CD4-positive, alpha-beta memory T cell (primary cell): Measurements from ENCODE around the gene UMAD1. TPM values are rescaled to one million over a fixed set of nuclear protein-coding genes. Genes with fewer than 3 reads are reported as not detected.

ENCODE experiments used
- CTCF ChIA-PET: fragments of 350-600 bp; sonication (Branson Sonifier 250); formaldehyde crosslinking; loops from one replicate; lab custom pipeline; 2021; ENCODE audit warnings: inconsistent platforms; ENCODE audit not compliant: partially characterized antibody; lab: Charles Lee
- POLR2A ChIA-PET: fragments of 350-600 bp; sonication (Branson Sonifier 250); formaldehyde crosslinking; loops from one replicate; lab custom pipeline; 2021; ENCODE audit not compliant: partially characterized antibody; lab: Charles Lee
- DNase-seq, 5 donors: peaks; one replicate each; pipeline versions ENCODE4 v3.0.0 to v3.0.0-alpha.2; 2020 to 2022; ENCODE audit warnings: mixed read lengths in 1 of 5
- H3K27ac ChIP-seq: one replicate; pipeline ENCODE4 v1.7.0; 2013; ENCODE audit warnings: low read depth, low read length
- H3K27me3 ChIP-seq: 2 replicates; pipeline ENCODE4 v1.7.0; 2013; ENCODE audit warnings: mild to moderate bottlenecking, low read length, moderate library complexity; ENCODE audit not compliant: insufficient read depth
- H3K36me3 ChIP-seq: 2 replicates; pipeline ENCODE4 v1.7.0; 2013; ENCODE audit warnings: mild to moderate bottlenecking, low read length, moderate library complexity; ENCODE audit not compliant: insufficient read depth
- H3K4me1 ChIP-seq: 2 replicates; pipeline ENCODE4 v1.7.0; 2013; ENCODE audit warnings: mild to moderate bottlenecking, low read length, moderate library complexity; ENCODE audit not compliant: insufficient read depth
- H3K4me3 ChIP-seq, 2 donors: one replicate each; pipeline ENCODE4 v1.7.0; 2013; ENCODE audit warnings: low read length in 2 of 2, mild to moderate bottlenecking in 1 of 2
- H3K9me3 ChIP-seq, 2 donors: one replicate each; pipeline ENCODE4 v1.7.0; 2013; ENCODE audit warnings: low read length in 2 of 2, control low read depth in 1 of 2; ENCODE audit not compliant: control insufficient read depth in 1 of 2
- H3K27ac Mint-ChIP-seq, 7 donors: one replicate each; pipeline ENCODE4 v1.8.0; 2020 to 2021; ENCODE audit warnings: mixed read lengths in 7 of 7, mild to moderate bottlenecking in 6 of 7, inconsistent platforms in 3 of 7, moderate library complexity in 3 of 7
- H3K27me3 Mint-ChIP-seq, 2 donors: one replicate each; pipeline ENCODE4 v1.8.0; 2020 to 2021; ENCODE audit warnings: mixed read lengths in 2 of 2
- H3K36me3 Mint-ChIP-seq, 2 donors: one replicate each; pipeline ENCODE4 v1.8.0; 2020 to 2021; ENCODE audit warnings: mixed read lengths in 2 of 2, inconsistent platforms in 1 of 2, mild to moderate bottlenecking in 1 of 2
- H3K4me1 Mint-ChIP-seq, 4 donors: one replicate each; pipeline ENCODE4 v1.8.0; 2020 to 2021; ENCODE audit warnings: mixed read lengths in 4 of 4, mild to moderate bottlenecking in 1 of 4
- H3K4me3 Mint-ChIP-seq, 8 donors: one replicate each; pipeline ENCODE4 v1.8.0; 2020 to 2021; ENCODE audit warnings: mixed read lengths in 8 of 8, mild to moderate bottlenecking in 7 of 8, moderate library complexity in 6 of 8, inconsistent platforms in 3 of 8
- H3K9me3 Mint-ChIP-seq, 8 donors: one replicate each; pipeline ENCODE4 v1.8.0; 2020 to 2021; ENCODE audit warnings: mixed read lengths in 8 of 8, mild to moderate bottlenecking in 5 of 8, inconsistent platforms in 3 of 8, moderate library complexity in 1 of 8
- intact Hi-C: fragments of 100-400 bp; cut with micrococcal nuclease; formaldehyde crosslinking; loops from one replicate; pipeline ENCODE4 v1.15.1; 2023
- polyA plus RNA-seq, 2 donors: library from polyadenylated mRNA; unstranded; fragments of 300-500 nt; fragmentation: Illumina TruSeq; gene quantifications; one replicate each; pipeline ENCODE4 v1.2.3, GENCODE V29; 2021
- total RNA-seq, 2 experiments: library from RNA; stranded (reverse); gene quantifications; one replicate each; pipeline ENCODE4 v1.2.3, GENCODE V29; 2021

The UMAD1 gene
- 10 to 100 TPM; 23.5 to 25.1 TPM for total RNA-seq
- polyA plus RNA-seq = 10 to 100 TPM; 30.0 to 36.7 TPM

DNA sequence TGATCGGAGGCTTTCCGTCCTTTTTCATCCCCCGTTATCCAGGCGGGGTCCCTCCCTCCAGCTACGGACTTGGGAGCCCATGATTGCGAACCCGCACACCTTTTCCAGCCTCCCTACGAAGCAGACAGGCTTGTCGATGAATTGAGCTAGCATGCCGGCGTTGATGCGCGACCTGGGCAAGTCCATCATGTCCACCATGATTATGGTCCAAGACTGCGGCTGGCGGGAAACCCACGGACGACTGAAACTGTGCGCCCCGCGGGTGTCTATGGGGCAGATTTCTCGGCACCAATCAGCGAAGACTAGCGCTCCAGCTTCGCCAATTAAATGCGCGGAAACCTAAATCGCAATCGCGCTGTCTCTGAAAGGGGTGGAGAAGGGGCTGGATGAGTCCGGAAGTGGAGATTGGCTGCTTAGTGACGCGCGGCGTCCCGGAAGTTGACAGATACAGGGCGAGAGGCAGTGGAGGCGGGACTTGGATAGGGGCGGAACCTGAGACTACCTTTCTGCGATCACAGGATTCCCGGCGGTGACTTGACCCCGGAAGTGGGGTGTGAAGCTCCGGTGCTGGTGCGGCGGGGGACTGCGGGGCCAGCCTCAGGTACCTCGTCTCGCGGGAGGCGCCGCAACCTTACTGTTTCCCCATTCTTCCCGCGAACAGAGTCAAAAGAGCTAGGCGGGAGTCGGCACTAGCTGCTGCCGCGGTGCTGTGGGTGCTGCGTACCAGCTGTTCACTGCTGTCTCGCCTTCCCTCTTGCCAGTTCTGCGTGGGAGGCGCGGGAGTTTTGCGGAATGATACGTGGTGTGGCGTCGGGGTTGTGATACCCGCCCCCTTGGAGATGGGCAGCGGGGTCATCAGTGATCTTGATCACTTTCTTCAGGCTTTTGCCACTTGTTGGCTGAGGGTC lies at the start of gene UMAD1:
TSS of gene UMAD1 (plus strand) at position 532 of the 908 bp plus-strand sequence. CDS start 32,620 bp downstream, outside the sequence.
- Histone ChIP-seq H3K9me3 (no peaks in the 10 kb centered on the region), H3K27me3 (no peaks in the 10 kb centered on the region), H3K36me3 (peaks cover 4% of the 10 kb centered on the region), H3K4me1 (peaks cover 28% of the 10 kb centered on the region), H3K27ac (peak within 1 kb of the TSS; percentile 91), H3K4me3 (peak within 1 kb of the TSS; percentile 79 to 97)
- ChIA-PET CTCF (interaction anchor here (0.8 to 2.8 kb wide), 5 partner anchors 41 to 550 kb away, joined by 3 to 14 read pairs (median 3); partner anchors contain the start of gene C1GALT1), POLR2A (interaction anchor here (0.6 to 2.6 kb wide), 39 partner anchors 9 to 574 kb away, joined by 3 to 54 read pairs (median 5); partner anchors contain the start of genes C1GALT1, GLCCI1 and MIOS)
- DNase-seq = peak; percentile 97 to 100 (median 100)
- H3K27me3 Mint-ChIP-seq = no peaks in the 10 kb centered on the region
- peaks cover 25 to 62% (median 42%) of the 10 kb centered on the region in 4 donors for H3K4me1 Mint-ChIP-seq
- peaks cover 30 to 44% of the 10 kb centered on the region in 2 donors for H3K36me3 Mint-ChIP-seq
- H3K4me3 Mint-ChIP-seq = peak within 1 kb of the TSS; percentile 91 to 98 (median 96)
- H3K9me3 Mint-ChIP-seq = peaks cover 0 to 2% (median 0%) of the 10 kb centered on the region in 8 donors
- intact Hi-C loops = loop anchor here (1.0 to 5.0 kb wide), 8 partner anchors 37 to 577 kb away; partner anchors contain the start of genes C1GALT1, GLCCI1 and MIOS
- peak within 1 kb of the TSS; percentile 95 to 99 (median 99) for H3K27ac Mint-ChIP-seq

DNA sequence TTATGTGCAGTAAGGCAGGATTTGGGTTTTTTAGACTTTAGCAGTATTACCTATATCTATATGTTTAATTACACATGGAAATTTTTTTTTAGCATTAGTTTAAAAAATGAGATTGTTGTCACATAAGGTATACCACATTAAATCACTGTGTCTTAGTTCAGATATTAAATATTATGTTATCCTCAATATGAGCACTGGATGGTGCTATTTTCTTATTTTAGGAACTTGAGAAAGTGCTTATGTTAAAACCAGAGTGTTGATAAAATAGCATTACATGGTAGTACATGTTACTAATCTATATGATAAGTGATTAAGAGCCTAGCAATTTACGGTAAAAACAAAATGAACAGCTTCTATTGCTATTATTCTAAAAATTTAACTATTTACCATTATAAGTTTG lies 45.1 kb upstream of the UMAD1 start:
- Histone ChIP-seq H3K36me3 (no peaks in the 10 kb centered on the region), H3K4me3 (no peak overlapping the region), H3K9me3 (no peaks in the 10 kb centered on the region), H3K27ac (no peak overlapping the region), H3K4me1 (no peaks in the 10 kb centered on the region), H3K27me3 (no peaks in the 10 kb centered on the region)
- ChIA-PET POLR2A (no interaction called here), CTCF (interaction anchor here (0.7 to 5.0 kb wide), 11 partner anchors 15 to 701 kb away, joined by 3 to 65 read pairs (median 4); no protein-coding TSS in a partner anchor)
- intact Hi-C loops = loop anchor here (1.0 kb wide), 3 partner anchors 166 to 622 kb away; no protein-coding TSS in a partner anchor
- peak in 4 of 5 donors; percentile 30 to 36 (median 34) for DNase-seq
- no peaks in the 10 kb centered on the region for H3K27me3 Mint-ChIP-seq
- no peaks in the 10 kb centered on the region for H3K4me1 Mint-ChIP-seq
- H3K9me3 Mint-ChIP-seq = no peaks in the 10 kb centered on the region
- no peak overlapping the region for H3K27ac Mint-ChIP-seq
- peaks cover 34 to 41% of the 10 kb centered on the region in 2 donors for H3K36me3 Mint-ChIP-seq
- no peak overlapping the region for H3K4me3 Mint-ChIP-seq

DNA sequence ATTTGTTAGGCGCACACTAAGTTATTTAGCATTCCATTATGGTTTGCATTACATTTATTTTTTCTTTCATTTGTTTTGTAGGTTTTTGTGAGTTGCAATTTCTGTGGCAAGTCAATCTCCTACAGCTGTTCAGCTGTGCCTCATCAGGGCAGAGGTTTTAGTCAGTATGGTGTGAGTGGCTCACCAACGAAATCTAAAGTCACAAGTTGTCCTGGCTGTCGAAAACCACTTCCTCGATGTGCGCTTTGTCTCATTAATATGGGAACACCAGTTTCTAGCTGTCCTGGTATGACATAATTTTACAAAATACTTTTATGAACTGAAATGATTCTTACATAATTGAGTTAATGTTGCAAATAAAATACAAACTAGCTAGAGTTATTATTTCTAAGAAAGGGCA lies 44.4 kb upstream of the UMAD1 start:
- intact Hi-C loops = loop anchor here (2.0 kb wide), 1 partner anchor 701 kb away; no protein-coding TSS in a partner anchor
- Histone ChIP-seq H3K4me1 (no peaks in the 10 kb centered on the region), H3K27ac (no peak overlapping the region), H3K27me3 (no peaks in the 10 kb centered on the region), H3K36me3 (no peaks in the 10 kb centered on the region), H3K4me3 (no peak overlapping the region), H3K9me3 (no peaks in the 10 kb centered on the region)
- H3K27me3 Mint-ChIP-seq = no peaks in the 10 kb centered on the region
- peaks cover 37 to 41% of the 10 kb centered on the region in 2 donors for H3K36me3 Mint-ChIP-seq
- no peak overlapping the region for H3K27ac Mint-ChIP-seq
- POLR2A ChIA-PET = no interaction called here
- peaks cover 0 to 2% (median 0%) of the 10 kb centered on the region in 8 donors for H3K9me3 Mint-ChIP-seq
- peaks cover 0 to 1% (median 0%) of the 10 kb centered on the region in 4 donors for H3K4me1 Mint-ChIP-seq
- H3K4me3 Mint-ChIP-seq = no peak overlapping the region
- DNase-seq = no peak
- CTCF ChIA-PET = interaction anchor here (0.9 to 5.0 kb wide), 8 partner anchors 11 to 700 kb away, joined by 3 to 65 read pairs (median 4); no protein-coding TSS in a partner anchor

DNA sequence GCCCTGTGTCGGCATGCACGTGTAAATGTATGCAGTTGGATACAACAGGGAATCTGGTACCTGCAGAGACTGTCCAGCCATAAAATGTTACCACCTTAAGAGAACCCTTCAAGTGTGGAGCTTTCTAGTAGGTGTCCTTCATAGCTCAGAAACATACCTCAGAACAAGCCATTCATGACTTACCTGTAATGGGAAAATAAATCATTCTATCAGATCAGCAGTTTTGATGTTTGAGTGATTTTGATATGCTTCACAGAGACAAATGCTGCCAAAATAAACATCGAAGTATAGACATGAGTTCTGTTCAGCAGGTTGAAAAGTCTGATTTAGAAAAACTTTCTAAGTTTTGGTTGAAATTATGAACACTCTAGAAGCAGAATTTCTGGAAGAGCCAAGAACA lies 33.5 kb upstream of the UMAD1 start:
- no peaks in the 10 kb centered on the region for H3K4me1 Mint-ChIP-seq
- intact Hi-C loops = no loop called here
- H3K27ac Mint-ChIP-seq = no peak overlapping the region
- Histone ChIP-seq H3K27ac (no peak overlapping the region), H3K4me3 (no peak overlapping the region), H3K4me1 (no peaks in the 10 kb centered on the region), H3K27me3 (no peaks in the 10 kb centered on the region), H3K9me3 (no peaks in the 10 kb centered on the region), H3K36me3 (no peaks in the 10 kb centered on the region)
- POLR2A ChIA-PET = interaction anchor here (1.4 kb wide), 1 partner anchor 34 kb away, joined by 3 read pairs; the partner anchor contains the start of gene UMAD1
- CTCF ChIA-PET = no interaction called here
- H3K9me3 Mint-ChIP-seq = no peaks in the 10 kb centered on the region
- peaks cover 9 to 14% of the 10 kb centered on the region in 2 donors for H3K36me3 Mint-ChIP-seq
- H3K4me3 Mint-ChIP-seq = no peak overlapping the region
- DNase-seq = no peak
- H3K27me3 Mint-ChIP-seq = no peaks in the 10 kb centered on the region

DNA sequence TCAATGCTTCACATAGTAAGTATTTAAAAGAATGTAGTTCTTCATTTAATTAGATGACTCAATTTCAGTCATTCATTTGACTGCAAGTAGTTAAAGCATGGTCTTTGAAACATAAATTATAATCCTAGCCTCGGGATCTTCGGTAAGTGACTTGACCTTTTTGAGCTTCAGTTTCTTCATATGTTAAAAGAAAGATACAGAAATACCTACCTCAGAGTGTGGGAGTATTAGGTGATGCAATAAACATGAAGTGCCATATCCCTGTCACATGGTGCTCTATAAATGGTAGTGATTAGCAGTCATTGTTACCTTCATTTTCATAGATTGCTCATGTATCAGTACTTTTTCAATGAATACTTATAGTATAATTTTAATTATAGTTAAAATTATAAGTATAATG lies 31.2 kb upstream of the UMAD1 start:
- Mint-ChIP-seq H3K4me3 (no peak overlapping the region), H3K27ac (no peak overlapping the region), H3K9me3 (no peaks in the 10 kb centered on the region), H3K27me3 (no peaks in the 10 kb centered on the region), H3K36me3 (peaks cover 9 to 14% of the 10 kb centered on the region in 2 donors), H3K4me1 (no peaks in the 10 kb centered on the region)
- no peak overlapping the region for H3K27ac ChIP-seq
- POLR2A ChIA-PET = interaction anchor here (1.1 kb wide), 1 partner anchor 31 kb away, joined by 3 read pairs; the partner anchor contains the start of gene UMAD1
- H3K4me1 ChIP-seq = no peaks in the 10 kb centered on the region
- CTCF ChIA-PET = no interaction called here
- no peak for DNase-seq
- H3K9me3 ChIP-seq = no peaks in the 10 kb centered on the region
- H3K36me3 ChIP-seq = no peaks in the 10 kb centered on the region
- no peaks in the 10 kb centered on the region for H3K27me3 ChIP-seq
- H3K4me3 ChIP-seq = no peak overlapping the region
- intact Hi-C loops = no loop called here

DNA sequence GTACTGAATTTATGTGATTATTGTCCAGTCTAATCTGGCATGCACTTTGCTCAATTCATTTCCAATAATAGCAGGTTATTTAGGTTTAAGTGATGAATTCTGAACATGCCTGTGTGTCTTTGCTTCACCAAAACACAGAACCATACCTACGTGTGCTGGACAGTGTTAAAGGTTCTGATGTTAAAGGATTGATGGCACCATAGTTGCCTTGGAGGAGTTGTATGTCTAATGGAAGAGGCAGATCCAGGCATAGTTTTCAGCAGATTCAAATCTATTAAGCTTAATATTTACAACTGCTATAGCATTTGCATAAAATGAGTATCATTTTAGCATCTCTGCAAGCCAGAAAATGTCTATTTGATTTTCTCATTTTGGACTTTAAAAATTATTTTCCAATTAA lies 28.0 kb upstream of the UMAD1 start:
- CTCF ChIA-PET = no interaction called here
- Histone ChIP-seq H3K36me3 (no peaks in the 10 kb centered on the region), H3K4me1 (no peaks in the 10 kb centered on the region), H3K27ac (no peak overlapping the region), H3K4me3 (no peak overlapping the region), H3K27me3 (no peaks in the 10 kb centered on the region), H3K9me3 (no peaks in the 10 kb centered on the region)
- intact Hi-C loops = no loop called here
- peaks cover 0 to 5% (median 1%) of the 10 kb centered on the region in 4 donors for H3K4me1 Mint-ChIP-seq
- H3K27me3 Mint-ChIP-seq = no peaks in the 10 kb centered on the region
- H3K27ac Mint-ChIP-seq = no peak overlapping the region
- H3K36me3 Mint-ChIP-seq = peaks cover 7% of the 10 kb centered on the region in 2 donors
- no peak for DNase-seq
- POLR2A ChIA-PET = no interaction called here
- no peak overlapping the region for H3K4me3 Mint-ChIP-seq
- H3K9me3 Mint-ChIP-seq = no peaks in the 10 kb centered on the region

DNA sequence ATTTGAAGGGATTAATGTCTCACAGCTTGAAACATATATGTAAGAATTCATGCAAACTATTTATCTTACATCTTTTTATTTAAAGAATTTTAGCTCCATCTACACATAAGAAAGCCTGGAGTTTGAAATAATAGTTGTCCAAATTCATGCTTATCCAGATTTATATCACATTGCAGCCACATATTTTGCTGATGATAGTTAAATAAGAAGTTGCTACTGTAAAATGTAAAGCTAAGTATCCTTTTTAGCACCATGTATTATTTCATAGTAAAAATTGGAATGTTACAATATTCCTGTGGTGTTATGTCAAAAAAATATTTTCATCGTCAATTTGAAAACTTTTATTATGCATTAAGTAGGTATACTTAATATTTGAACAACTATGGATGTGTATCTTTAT lies 27.3 kb upstream of the UMAD1 start:
- POLR2A ChIA-PET = no interaction called here
- CTCF ChIA-PET = no interaction called here

More for the DNA sequence above, 27.3 kb upstream of the UMAD1 start:
- no peaks in the 10 kb centered on the region for H3K4me1 ChIP-seq
- DNase-seq = no peak
- H3K9me3 ChIP-seq = no peaks in the 10 kb centered on the region
- H3K9me3 Mint-ChIP-seq = no peaks in the 10 kb centered on the region
- peaks cover 0 to 5% (median 2%) of the 10 kb centered on the region in 4 donors for H3K4me1 Mint-ChIP-seq
- no peaks in the 10 kb centered on the region for H3K27me3 Mint-ChIP-seq
- H3K36me3 Mint-ChIP-seq = peaks cover 2 to 3% of the 10 kb centered on the region in 2 donors
- H3K36me3 ChIP-seq = no peaks in the 10 kb centered on the region
- H3K27ac Mint-ChIP-seq = no peak overlapping the region
- H3K27ac ChIP-seq = no peak overlapping the region
- H3K27me3 ChIP-seq = no peaks in the 10 kb centered on the region
- intact Hi-C loops = no loop called here
- H3K4me3 Mint-ChIP-seq = no peak overlapping the region
- no peak overlapping the region for H3K4me3 ChIP-seq
